HEK293 (cell line): ENCODE data around the gene YARS2.

Source experiments
- BCL11A ChIP-seq: fragments of 450-650 bp; formaldehyde crosslinking; IDR thresholded peaks from 2 replicates; pipeline ENCODE4 v1.5.1; 2016; ENCODE audit warnings: low read depth, missing biosample characterization, missing genetic modification characterization
- CTCF ChIP-seq: fragments of 450-650 bp; formaldehyde crosslinking; IDR thresholded peaks from 2 replicates; pipeline ENCODE4 v1.5.1; 2016; ENCODE audit warnings: missing biosample characterization, missing genetic modification characterization
- GLIS2 ChIP-seq: fragments of 450-650 bp; formaldehyde crosslinking; IDR thresholded peaks from 2 replicates; pipeline ENCODE4 v1.5.1; 2016; ENCODE audit warnings: missing biosample characterization, missing genetic modification characterization
- MZF1 ChIP-seq: fragments of 450-650 bp; formaldehyde crosslinking; IDR thresholded peaks from 2 replicates; pipeline ENCODE4 v1.5.1; 2017; ENCODE audit warnings: missing biosample characterization, missing genetic modification characterization, borderline replicate concordance
- SALL2 ChIP-seq: fragments of 450-650 bp; formaldehyde crosslinking; IDR thresholded peaks from 2 replicates; pipeline ENCODE4 v1.5.0; 2017; ENCODE audit warnings: missing biosample characterization, mild to moderate bottlenecking, missing genetic modification characterization, borderline replicate concordance
- ZBTB20 ChIP-seq: fragments of 450-650 bp; formaldehyde crosslinking; IDR thresholded peaks from 2 replicates; pipeline ENCODE4 v1.5.1; 2016; ENCODE audit warnings: missing biosample characterization, missing genetic modification characterization
- ZNF274 ChIP-seq, 2 experiments: fragments of 200-500 bp in 1 of 2; fragments of 450-650 bp in 1 of 2; sonication (Bioruptor generic) in 1 of 2; formaldehyde crosslinking in 1 of 2; IDR thresholded peaks; 2 replicates each; pipeline versions ENCODE4 v1.5.1 to v1.6.1; 2014 to 2016; ENCODE audit warnings: borderline replicate concordance in 1 of 2, inconsistent platforms in 1 of 2, low read length in 1 of 2, missing biosample characterization in 1 of 2, missing genetic modification characterization in 1 of 2
- ZNF580 ChIP-seq: fragments of 450-650 bp; formaldehyde crosslinking; IDR thresholded peaks from 2 replicates; pipeline ENCODE4 v1.5.1; 2016; ENCODE audit warnings: missing biosample characterization, missing genetic modification characterization
- ZNF707 ChIP-seq: fragments of 450-650 bp; formaldehyde crosslinking; IDR thresholded peaks from 2 replicates; pipeline ENCODE4 v1.5.1; 2016; ENCODE audit warnings: missing biosample characterization, missing genetic modification characterization
- ZNF768 ChIP-seq: fragments of 450-650 bp; formaldehyde crosslinking; IDR thresholded peaks from 2 replicates; pipeline ENCODE4 v1.5.1; 2018; ENCODE audit warnings: missing biosample characterization, mild to moderate bottlenecking, missing genetic modification characterization
- ZNF785 ChIP-seq: fragments of 450-650 bp; formaldehyde crosslinking; IDR thresholded peaks from 2 replicates; pipeline ENCODE4 v1.5.1; 2016; ENCODE audit warnings: missing biosample characterization, missing genetic modification characterization
- TF ChIP-seq, protein P1 (sequence below): IDR thresholded peaks from 2 replicates; pipeline ENCODE4 v1.6.1; 2011; ENCODE audit warnings: mild to moderate bottlenecking, low read depth, low read length, borderline replicate concordance

- TF ChIP-seq GLIS2 (tag by site-specific recombination) (no peak), MZF1 (tag by site-specific recombination) (no peak), ZNF768 (tag by site-specific recombination) (no peak), CTCF (tag by site-specific recombination) (no peak), SALL2 (tag by site-specific recombination) (no peak), ZBTB20 (tag by site-specific recombination) (no peak; the same call in 1 of the 2 replicates), ZNF707 (tag by site-specific recombination) (no peak), ZNF785 (no peak), BCL11A (tag by site-specific recombination) (no peak), ZNF274 (IDR thresholded peaks at IDR 0.05; ENCODE audit: low read length) (no peak), ZNF274 (tag by site-specific recombination; IDR thresholded peaks at IDR 0.05; ENCODE audit: borderline replicate concordance) (no peak), ZNF580 (tag by site-specific recombination) (no peak)
- TF ChIP-seq, protein P1, sequence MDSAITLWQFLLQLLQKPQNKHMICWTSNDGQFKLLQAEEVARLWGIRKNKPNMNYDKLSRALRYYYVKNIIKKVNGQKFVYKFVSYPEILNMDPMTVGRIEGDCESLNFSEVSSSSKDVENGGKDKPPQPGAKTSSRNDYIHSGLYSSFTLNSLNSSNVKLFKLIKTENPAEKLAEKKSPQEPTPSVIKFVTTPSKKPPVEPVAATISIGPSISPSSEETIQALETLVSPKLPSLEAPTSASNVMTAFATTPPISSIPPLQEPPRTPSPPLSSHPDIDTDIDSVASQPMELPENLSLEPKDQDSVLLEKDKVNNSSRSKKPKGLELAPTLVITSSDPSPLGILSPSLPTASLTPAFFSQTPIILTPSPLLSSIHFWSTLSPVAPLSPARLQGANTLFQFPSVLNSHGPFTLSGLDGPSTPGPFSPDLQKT = no peak
Measured at GRCh38 chr12:32754111-32754510, 1.6 kb downstream of the YARS2 start.
